K562 (cell line): ENCODE results near the gene SLC30A7. TPM values are rescaled to one million over a fixed set of nuclear protein-coding genes. Genes with fewer than 3 reads are reported as not detected.

Experiments
- BCL6 ChIP-seq: fragments of 250-450 bp; sonication (Bioruptor Pico); IDR thresholded peaks from 2 replicates; pipeline ENCODE4 v1.4.0; 2020
- CTCF ChIP-seq, 3 experiments: IDR thresholded peaks in 2 of 3; conservative IDR thresholded peaks in 1 of 3; 2 replicates each; pipeline ENCODE4 v1.5.1; 2011 to 2012; ENCODE audit warnings: low read length in 3 of 3, mild to moderate bottlenecking in 3 of 3, control low read depth in 2 of 3, improper control_type of control experiment in 1 of 3, inconsistent platforms in 1 of 3, low read depth in 1 of 3, mixed read lengths in 1 of 3, moderate library complexity in 1 of 3; ENCODE audit not compliant: insufficient read depth in 2 of 3
- DACH1 ChIP-seq: fragments of 450-650 bp; IDR thresholded peaks from 2 replicates; pipeline ENCODE4 v1.6.1; 2018; ENCODE audit not compliant: partially characterized antibody
- EP300 ChIP-seq: IDR thresholded peaks from 2 replicates; pipeline ENCODE4 v1.6.1; 2012; ENCODE audit warnings: low read length, improper control_type of control experiment
- KLF1 ChIP-seq: fragments of 450-650 bp; IDR thresholded peaks from 2 replicates; pipeline ENCODE4 v1.6.1; 2016; ENCODE audit warnings: missing genetic modification characterization, missing compliant biosample characterization
- MBD2 ChIP-seq: sonication (generic); IDR thresholded peaks from 2 replicates; pipeline ENCODE4 v1.6.1; 2016; ENCODE audit warnings: low read depth, borderline replicate concordance
- NFIX ChIP-seq: fragments of 250-450 bp; sonication (Bioruptor Pico); IDR thresholded peaks from 2 replicates; pipeline ENCODE4 v1.4.0; 2020; ENCODE audit warnings: low read depth, mild to moderate bottlenecking, moderate library complexity
- NFYB ChIP-seq: IDR thresholded peaks from 2 replicates; pipeline ENCODE4 v1.6.1; 2011; ENCODE audit warnings: mild to moderate bottlenecking, moderate library complexity; ENCODE audit not compliant: insufficient read length; ENCODE audit errors: extremely low read depth
- PHB ChIP-seq: fragments of 250-450 bp; sonication (Bioruptor Pico); IDR thresholded peaks from 2 replicates; pipeline ENCODE4 v1.5.0; 2021
- STAT6 ChIP-seq: sonication (generic); formaldehyde crosslinking; IDR thresholded peaks from 2 replicates; pipeline ENCODE4 v1.8.1; 2023; ENCODE audit warnings: mild to moderate bottlenecking, missing genetic modification reagents
- TOE1 ChIP-seq, 2 experiments: fragments of 450-650 bp in 1 of 2; sonication (generic) in 1 of 2; formaldehyde crosslinking in 1 of 2; IDR thresholded peaks; 2 replicates each; pipeline versions ENCODE4 v1.7.1 to v1.8.0; 2016 to 2022; ENCODE audit warnings: borderline replicate concordance in 2 of 2, mild to moderate bottlenecking in 2 of 2, antibody characterized with exemption in 1 of 2, inconsistent platforms in 1 of 2, low read depth in 1 of 2, missing genetic modification reagents in 1 of 2, moderate library complexity in 1 of 2
- ZNF311 ChIP-seq: fragments of 250-450 bp; sonication (Bioruptor Pico); IDR thresholded peaks from 2 replicates; pipeline ENCODE4 v1.4.0; 2020; ENCODE audit warnings: mild to moderate bottlenecking, moderate library complexity
- ZNF318 ChIP-seq, 2 experiments: fragments of 450-650 bp; IDR thresholded peaks; 2 replicates each; pipeline ENCODE4 v1.6.1; 2016; ENCODE audit warnings: mild to moderate bottlenecking in 2 of 2, borderline replicate concordance in 1 of 2, low read depth in 1 of 2, moderate library complexity in 1 of 2
- ZNF384 ChIP-seq: IDR thresholded peaks from 2 replicates; pipeline ENCODE4 v1.6.1; 2012; ENCODE audit warnings: low read depth, low read length, improper control_type of control experiment
- polyA plus RNA-seq, 8 experiments: library from polyadenylated mRNA; depleted of rRNA in 4 of 8; stranded (reverse) in 5 of 8; unstranded in 3 of 8; fragments of >200 nt; fragmentation: Nextera tagmentation in 2 of 8; fragmentation: Illumina TruSeq in 1 of 8; extraction: Ambion mirVana in 2 of 8; extraction: Trizol in 1 of 8; gene quantifications; 2 replicates each; pipeline versions ENCODE4 v1.2.1 to v1.2.3, GENCODE V29; 2011 to 2014; ENCODE audit warnings: inconsistent platforms in 1 of 8, missing spikeins in 1 of 8
- total RNA-seq, 7 experiments: library from RNA; depleted of rRNA in 6 of 7; stranded (reverse); fragments of >200 nt in 6 of 7; fragmentation: Illumina TruSeq in 2 of 7; extraction: Trizol in 2 of 7; gene quantifications; 2 replicates each; pipeline versions ENCODE4 v1.2.1 to v1.2.3, GENCODE V29; 2011 to 2021; ENCODE audit warnings: low replicate concordance in 1 of 7

The SLC30A7 gene
- total and polyA plus RNA-seq, 9 of the 15 experiments (the other 6 are each of a cell fraction or from before 2014, with no cell fraction given), result 3.5 to 17.1 (median 7.2) TPM

- TF ChIP-seq STAT6 (no peak), DACH1 (no peak), ZNF311 (CRISPR knock-in tag) (no peak), MBD2 (peak; percentile 62; the same call in 1 of the 2 replicates), EP300 (no peak), TOE1 (IDR thresholded peaks at IDR 0.05; ENCODE audit: borderline replicate concordance) (peak; percentile 72; the same call in 1 of the 2 replicates), TOE1 (CRISPR knock-in tag; IDR thresholded peaks at IDR 0.05; ENCODE audit: borderline replicate concordance, low read depth) (no peak), PHB (CRISPR knock-in tag) (no peak), NFIX (CRISPR knock-in tag) (no peak), CTCF (IDR thresholded peaks at IDR 0.05 in 2 of 3, conservative IDR thresholded peaks at IDR 0.05 in 1 of 3; ENCODE audit: insufficient read depth in 2 of 3, low read depth in 1 of 3, low read length in 3 of 3) (no peak), KLF1 (tag) (no peak), BCL6 (CRISPR knock-in tag) (no peak), ZNF384 (no peak), NFYB (no peak), ZNF318 (IDR thresholded peaks at IDR 0.05; ENCODE audit: borderline replicate concordance in 1 of 2, low read depth in 1 of 2) (no peak)
Measured at GRCh38 chr1:101025657-101026429, 130.0 kb downstream of the SLC30A7 start, which contains the start of gene DPH5 (continued).
